ENCODE data around the gene ICOSLG. TPM values are rescaled to one million over a fixed set of nuclear protein-coding genes. Genes with fewer than 3 reads are reported as not detected.
"Not testable (repeated sequence)": the region's sequence is repeated elsewhere in the genome, so short reads cannot be mapped to it uniquely, and the experiment has no call there.

ICOSLG gene
- total RNA-seq, 3 donors from 2014 or later, result 2.4 to 3.6 (median 2.9) TPM

- not testable (repeated sequence) for H3K36me3 Mint-ChIP-seq (ENCODE audit: insufficient read depth); DNase-seq; H3K9me3 Mint-ChIP-seq; ATAC-seq; H3K27me3 Mint-ChIP-seq (ENCODE audit: low read depth); H3K4me3 Mint-ChIP-seq; H3K4me1 Mint-ChIP-seq (ENCODE audit: low read depth)
Observed at GRCh38 chr21:44218461-44218860, 22.3 kb downstream of the ICOSLG start.

- not testable (repeated sequence) for H3K4me3 Mint-ChIP-seq; DNase-seq; ATAC-seq; H3K27me3 Mint-ChIP-seq (ENCODE audit: low read depth); H3K4me1 Mint-ChIP-seq (ENCODE audit: low read depth); H3K9me3 Mint-ChIP-seq; H3K36me3 Mint-ChIP-seq (ENCODE audit: insufficient read depth)
Observed at GRCh38 chr21:44211978-44212377, 28.8 kb downstream of the ICOSLG start.

GRCh38 chr21:44211574-44211973 lies 29.2 kb downstream of the ICOSLG start:
- not testable (repeated sequence) for H3K4me1 Mint-ChIP-seq (ENCODE audit: low read depth); DNase-seq; H3K27me3 Mint-ChIP-seq (ENCODE audit: low read depth); H3K36me3 Mint-ChIP-seq (ENCODE audit: insufficient read depth); H3K9me3 Mint-ChIP-seq; H3K4me3 Mint-ChIP-seq
- ATAC-seq, result peak in 1 of 2 donors; percentile 8

- not testable (repeated sequence) for H3K4me3 Mint-ChIP-seq; H3K4me1 Mint-ChIP-seq (ENCODE audit: low read depth); H3K36me3 Mint-ChIP-seq (ENCODE audit: insufficient read depth); H3K27me3 Mint-ChIP-seq (ENCODE audit: low read depth); H3K9me3 Mint-ChIP-seq; DNase-seq
- peak in 1 of 2 donors; percentile 56 for ATAC-seq
Observed at GRCh38 chr21:44207860-44208646, 32.7 kb downstream of the ICOSLG start.

GRCh38 chr21:44206698-44207676 lies 33.8 kb downstream of the ICOSLG start:
- H3K27me3 Mint-ChIP-seq (ENCODE audit: low read depth), result not testable (repeated sequence)

GRCh38 chr21:44206187-44206586 lies 34.6 kb downstream of the ICOSLG start:
- H3K36me3 Mint-ChIP-seq (ENCODE audit: insufficient read depth); H3K9me3 Mint-ChIP-seq; DNase-seq; H3K4me1 Mint-ChIP-seq (ENCODE audit: low read depth); H3K4me3 Mint-ChIP-seq; ATAC-seq; H3K27me3 Mint-ChIP-seq (ENCODE audit: low read depth): not testable (repeated sequence)

More at GRCh38 chr21:44206698-44207676, 33.8 kb downstream of the ICOSLG start:
- H3K4me1 Mint-ChIP-seq (ENCODE audit: low read depth); DNase-seq; H3K36me3 Mint-ChIP-seq (ENCODE audit: insufficient read depth); H3K9me3 Mint-ChIP-seq; H3K4me3 Mint-ChIP-seq: not testable (repeated sequence)
- ATAC-seq, result peak; percentile 73 to 78

- H3K9me3 Mint-ChIP-seq; H3K27me3 Mint-ChIP-seq (ENCODE audit: low read depth); H3K4me1 Mint-ChIP-seq (ENCODE audit: low read depth); H3K36me3 Mint-ChIP-seq (ENCODE audit: insufficient read depth); ATAC-seq; DNase-seq; H3K4me3 Mint-ChIP-seq: not testable (repeated sequence)
Observed at GRCh38 chr21:44202590-44203299, 38.0 kb downstream of the ICOSLG start.

GRCh38 chr21:44199997-44200396 lies 40.7 kb downstream of the ICOSLG start:
- H3K9me3 Mint-ChIP-seq; H3K36me3 Mint-ChIP-seq (ENCODE audit: insufficient read depth); DNase-seq; H3K4me1 Mint-ChIP-seq (ENCODE audit: low read depth); H3K27me3 Mint-ChIP-seq (ENCODE audit: low read depth); ATAC-seq; H3K4me3 Mint-ChIP-seq: not testable (repeated sequence)

GRCh38 chr21:44199448-44199847 lies 41.3 kb downstream of the ICOSLG start:
- H3K36me3 Mint-ChIP-seq (ENCODE audit: insufficient read depth), result no peaks in the 10 kb centered on the region
- no peak overlapping the region for H3K4me3 Mint-ChIP-seq
- H3K9me3 Mint-ChIP-seq, result no peaks in the 10 kb centered on the region
- DNase-seq (no peak), ATAC-seq (no peak)
- H3K4me1 Mint-ChIP-seq (ENCODE audit: low read depth), result peaks cover 2% of the 10 kb centered on the region
- H3K27me3 Mint-ChIP-seq (ENCODE audit: low read depth), result no peaks in the 10 kb centered on the region

GRCh38 chr21:44197156-44197516 lies 43.6 kb downstream of the ICOSLG start:
- H3K9me3 Mint-ChIP-seq; DNase-seq; H3K27me3 Mint-ChIP-seq (ENCODE audit: low read depth); H3K36me3 Mint-ChIP-seq (ENCODE audit: insufficient read depth); H3K4me3 Mint-ChIP-seq; H3K4me1 Mint-ChIP-seq (ENCODE audit: low read depth); ATAC-seq: not testable (repeated sequence)

- not testable (repeated sequence) for H3K9me3 Mint-ChIP-seq; H3K36me3 Mint-ChIP-seq (ENCODE audit: insufficient read depth); H3K27me3 Mint-ChIP-seq (ENCODE audit: low read depth); DNase-seq; H3K4me1 Mint-ChIP-seq (ENCODE audit: low read depth); H3K4me3 Mint-ChIP-seq
- ATAC-seq, result peak; percentile 48 to 89
Observed at GRCh38 chr21:44196212-44197155, 44.3 kb downstream of the ICOSLG start.

- ATAC-seq, result not testable (repeated sequence)
Observed at GRCh38 chr21:44194888-44195287, 45.9 kb downstream of the ICOSLG start.

GRCh38 chr21:44194451-44194850 lies 46.3 kb downstream of the ICOSLG start:
- not testable (repeated sequence) for ATAC-seq

More at GRCh38 chr21:44194888-44195287, 45.9 kb downstream of the ICOSLG start:
- H3K36me3 Mint-ChIP-seq (ENCODE audit: insufficient read depth); H3K27me3 Mint-ChIP-seq (ENCODE audit: low read depth); H3K4me1 Mint-ChIP-seq (ENCODE audit: low read depth); H3K9me3 Mint-ChIP-seq; H3K4me3 Mint-ChIP-seq; DNase-seq: not testable (repeated sequence)

More at GRCh38 chr21:44194451-44194850, 46.3 kb downstream of the ICOSLG start:
- H3K4me3 Mint-ChIP-seq; H3K27me3 Mint-ChIP-seq (ENCODE audit: low read depth); H3K9me3 Mint-ChIP-seq; DNase-seq; H3K36me3 Mint-ChIP-seq (ENCODE audit: insufficient read depth); H3K4me1 Mint-ChIP-seq (ENCODE audit: low read depth): not testable (repeated sequence)
